Natural killer cell treated with Interleukin-12 subunit alpha and Interleukin-12 subunit beta and Interleukin-15 and Interleukin-18, amount 100 ng/mL, for 72 hours (primary cell): ENCODE results near the gene GPR31. TPM values are rescaled to one million over a fixed set of nuclear protein-coding genes. Genes with fewer than 3 reads are reported as not detected.

ENCODE experiments used
- ATAC-seq, 2 donors: fragments of 150-1000 bp; cut with Tn5 transposase in 1 of 2; sonication (Bioruptor Pico), chemical (Tn5 transposase) in 1 of 2; 2 replicates each; pipeline ENCODE4 v1.10.0; 2021
- DNase-seq: peaks from one replicate; pipeline ENCODE4 v3.0.0; 2022; ENCODE audit warnings: low spot score
- H3K27ac Mint-ChIP-seq, 2 donors: 1 replicate in 1 of 2; 2 replicates in 1 of 2; pipeline ENCODE4 v1.8.0; 2022; ENCODE audit warnings: mixed read lengths in 2 of 2, mild to moderate bottlenecking in 1 of 2, moderate library complexity in 1 of 2
- H3K27me3 Mint-ChIP-seq, 2 donors: 1 replicate in 1 of 2; 2 replicates in 1 of 2; pipeline ENCODE4 v1.8.0; 2022; ENCODE audit warnings: mixed read lengths in 2 of 2
- H3K36me3 Mint-ChIP-seq: one replicate; pipeline ENCODE4 v1.8.0; 2022; ENCODE audit warnings: mixed read lengths
- H3K4me1 Mint-ChIP-seq, 2 donors: 1 replicate in 1 of 2; 2 replicates in 1 of 2; pipeline ENCODE4 v1.8.0; 2022; ENCODE audit warnings: low read depth in 2 of 2, mixed read lengths in 2 of 2, mild to moderate bottlenecking in 1 of 2
- H3K4me3 Mint-ChIP-seq: one replicate; pipeline ENCODE4 v1.8.0; 2022; ENCODE audit warnings: mixed read lengths
- H3K9me3 Mint-ChIP-seq: 2 replicates; pipeline ENCODE4 v1.8.0; 2022; ENCODE audit warnings: mixed read lengths
- total RNA-seq, 2 donors: library from RNA; stranded (reverse); gene quantifications; one replicate each; pipeline ENCODE4 v1.2.3, GENCODE V29; 2022

Gene GPR31
- total RNA-seq, 2 donors from 2014 or later = not detected

DNA sequence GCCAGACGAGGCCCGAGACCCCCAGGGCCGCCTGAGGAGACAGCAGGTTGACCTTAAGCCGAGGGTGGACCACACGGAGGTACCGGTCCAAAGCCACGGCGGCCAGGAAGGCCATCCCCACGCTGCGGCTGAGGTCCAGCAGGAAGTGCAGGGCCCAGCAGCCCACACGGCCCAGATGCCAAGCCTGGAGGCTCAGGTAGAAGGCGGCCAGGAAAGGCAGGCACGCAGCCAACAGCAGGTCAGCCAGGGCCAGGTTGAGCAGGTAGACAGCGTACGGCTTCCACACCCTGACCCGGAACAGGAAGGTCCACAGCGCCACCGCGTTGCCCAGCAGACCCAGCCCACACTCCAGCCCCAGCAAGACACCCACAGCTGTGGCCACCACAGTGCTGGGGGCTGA lies 366 bp downstream of the GPR31 start:
- Mint-ChIP-seq H3K27me3 (peaks cover 0 to 9% of the 10 kb centered on the region in 2 donors), H3K4me1 (peaks cover 4 to 15% of the 10 kb centered on the region in 2 donors), H3K36me3 (no peaks in the 10 kb centered on the region), H3K4me3 (no peak overlapping the region), H3K9me3 (no peaks in the 10 kb centered on the region), H3K27ac (no peak overlapping the region)
- ATAC-seq (peak in 1 of 2 donors; percentile 37), DNase-seq (no peak)

DNA sequence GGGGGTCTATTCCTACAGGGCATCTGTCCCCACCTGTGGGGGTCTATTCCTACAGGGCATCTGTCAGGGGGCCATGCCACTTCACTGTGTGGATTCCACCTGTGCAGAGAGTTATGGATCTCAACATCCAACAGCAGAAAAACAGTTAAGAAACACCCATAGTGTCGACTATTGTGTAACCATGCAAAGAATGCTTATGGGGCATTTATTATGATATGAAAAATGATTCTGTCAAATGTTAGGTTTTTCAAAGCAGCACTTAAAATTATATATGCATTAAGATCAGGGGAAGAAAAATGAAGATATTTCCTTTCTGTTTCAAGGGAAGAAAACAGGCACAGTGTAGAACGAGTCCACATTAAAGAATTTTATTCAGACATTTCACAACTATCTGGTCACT lies 2.9 kb downstream of the GPR31 start:
- Mint-ChIP-seq H3K9me3 (no peaks in the 10 kb centered on the region), H3K4me3 (no peak overlapping the region), H3K27me3 (peaks cover 0 to 8% of the 10 kb centered on the region in 2 donors), H3K36me3 (no peaks in the 10 kb centered on the region), H3K27ac (no peak overlapping the region), H3K4me1 (peaks cover 4 to 28% of the 10 kb centered on the region in 2 donors)
- DNase-seq = no peak
- ATAC-seq = no peak

DNA sequence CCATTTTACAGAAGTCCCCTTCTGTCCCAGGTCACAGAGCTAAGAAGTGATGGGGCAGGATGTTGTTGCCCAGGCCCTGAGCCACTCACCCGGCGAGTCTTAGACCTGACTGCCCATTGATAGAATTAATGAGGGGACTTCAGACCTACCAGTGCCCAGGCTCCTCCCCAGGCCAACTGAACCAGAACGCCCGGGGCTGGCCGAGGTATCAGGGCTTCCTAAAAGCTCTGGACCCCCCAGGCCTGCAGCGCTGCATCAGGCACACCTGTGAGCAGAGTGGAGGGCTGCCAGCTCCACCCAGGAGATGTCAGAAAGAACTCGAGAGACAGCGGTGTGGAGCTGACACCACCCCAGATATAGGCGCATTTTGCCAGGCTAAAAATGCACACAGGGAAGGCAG lies 3.5 kb downstream of the GPR31 start:
- H3K27me3 Mint-ChIP-seq = peaks cover 0 to 8% of the 10 kb centered on the region in 2 donors
- ATAC-seq = no peak
- no peak for DNase-seq
- peaks cover 4 to 28% of the 10 kb centered on the region in 2 donors for H3K4me1 Mint-ChIP-seq
- H3K9me3 Mint-ChIP-seq = no peaks in the 10 kb centered on the region
- no peak overlapping the region for H3K27ac Mint-ChIP-seq
- H3K36me3 Mint-ChIP-seq = no peaks in the 10 kb centered on the region
- no peak overlapping the region for H3K4me3 Mint-ChIP-seq

DNA sequence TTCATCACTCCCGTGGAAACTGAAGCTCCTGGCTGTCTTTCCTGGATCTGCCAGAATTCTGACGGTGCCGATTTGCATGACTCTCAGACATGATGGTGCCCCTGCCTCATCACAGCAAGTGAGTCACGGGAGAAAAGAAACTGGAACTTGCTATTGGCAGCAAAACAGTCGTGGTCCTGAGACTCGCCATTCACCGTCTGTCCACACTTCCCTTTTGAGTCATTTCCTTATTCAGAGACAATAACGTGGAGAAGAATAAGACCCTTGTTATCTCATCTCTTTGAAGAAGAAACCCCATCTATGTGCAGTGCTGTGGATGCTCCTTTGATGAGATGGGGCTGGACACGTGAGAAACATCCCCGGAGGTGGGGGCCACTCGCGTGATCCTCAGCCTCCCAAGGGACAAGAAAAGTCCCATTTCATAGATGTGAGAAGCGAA lies 4.2 kb downstream of the GPR31 start:
- H3K27me3 Mint-ChIP-seq = peaks cover 0 to 8% of the 10 kb centered on the region in 2 donors
- ATAC-seq (peak in 1 of 2 donors; percentile 59), DNase-seq (no peak)
- H3K4me1 Mint-ChIP-seq = peaks cover 4 to 28% of the 10 kb centered on the region in 2 donors
- H3K4me3 Mint-ChIP-seq = peak overlapping the region; percentile 72
- no peaks in the 10 kb centered on the region for H3K36me3 Mint-ChIP-seq
- no peaks in the 10 kb centered on the region for H3K9me3 Mint-ChIP-seq
- H3K27ac Mint-ChIP-seq = peak overlapping the region in 1 of 2 donors; percentile 54

DNA sequence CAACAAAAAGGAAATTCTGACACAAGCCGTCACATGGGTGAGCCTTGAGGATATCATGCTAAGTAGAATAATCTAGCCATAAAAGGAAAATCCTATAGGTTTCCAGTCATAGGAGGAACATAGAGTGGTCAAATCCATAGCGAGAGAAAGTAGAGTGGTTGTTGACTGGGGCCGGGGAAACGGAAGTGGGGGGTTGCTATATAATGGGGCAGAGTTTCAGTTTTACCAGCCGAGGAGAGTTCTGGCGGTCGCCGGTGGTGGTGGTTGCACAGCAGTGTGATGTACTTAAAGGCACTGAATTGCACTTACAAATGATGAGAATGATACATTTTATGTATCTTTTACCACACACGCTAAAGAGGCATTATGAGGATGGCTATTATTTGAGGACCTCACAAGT lies 4.9 kb downstream of the GPR31 start:
- DNase-seq (no peak), ATAC-seq (peak; percentile 44 to 83)
- peak overlapping the region; percentile 72 for H3K4me3 Mint-ChIP-seq
- no peaks in the 10 kb centered on the region for H3K36me3 Mint-ChIP-seq
- H3K4me1 Mint-ChIP-seq = peaks cover 4 to 28% of the 10 kb centered on the region in 2 donors
- H3K9me3 Mint-ChIP-seq = no peaks in the 10 kb centered on the region
- H3K27ac Mint-ChIP-seq = peak overlapping the region in 1 of 2 donors; percentile 54
- H3K27me3 Mint-ChIP-seq = peaks cover 0 to 8% of the 10 kb centered on the region in 2 donors

DNA sequence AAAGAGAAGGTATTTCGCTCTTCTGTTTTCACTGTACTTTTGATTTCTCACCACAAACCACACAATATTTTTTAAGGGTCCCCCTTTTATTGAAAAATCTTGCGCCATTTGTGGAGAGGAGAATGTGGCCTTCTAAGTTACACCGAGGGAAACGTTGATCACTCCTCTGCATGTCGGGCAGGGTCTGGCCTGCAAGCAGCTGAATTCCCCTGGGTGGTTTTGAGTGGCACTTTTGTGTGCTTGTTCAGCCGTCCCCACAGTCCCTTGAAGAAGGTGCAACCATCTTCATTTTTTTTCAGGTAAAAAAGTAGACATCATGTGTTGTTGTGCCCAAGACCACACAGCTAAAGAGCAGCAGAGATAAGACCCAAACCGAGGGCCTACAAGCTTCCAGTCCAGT lies 6.1 kb downstream of the GPR31 start:
- H3K4me1 Mint-ChIP-seq = peaks cover 4 to 28% of the 10 kb centered on the region in 2 donors
- DNase-seq (no peak), ATAC-seq (no peak)
- H3K4me3 Mint-ChIP-seq = peak overlapping the region; percentile 18
- H3K27me3 Mint-ChIP-seq = peaks cover 0 to 10% of the 10 kb centered on the region in 2 donors
- H3K36me3 Mint-ChIP-seq = no peaks in the 10 kb centered on the region
- H3K27ac Mint-ChIP-seq = no peak overlapping the region
- H3K9me3 Mint-ChIP-seq = no peaks in the 10 kb centered on the region

DNA sequence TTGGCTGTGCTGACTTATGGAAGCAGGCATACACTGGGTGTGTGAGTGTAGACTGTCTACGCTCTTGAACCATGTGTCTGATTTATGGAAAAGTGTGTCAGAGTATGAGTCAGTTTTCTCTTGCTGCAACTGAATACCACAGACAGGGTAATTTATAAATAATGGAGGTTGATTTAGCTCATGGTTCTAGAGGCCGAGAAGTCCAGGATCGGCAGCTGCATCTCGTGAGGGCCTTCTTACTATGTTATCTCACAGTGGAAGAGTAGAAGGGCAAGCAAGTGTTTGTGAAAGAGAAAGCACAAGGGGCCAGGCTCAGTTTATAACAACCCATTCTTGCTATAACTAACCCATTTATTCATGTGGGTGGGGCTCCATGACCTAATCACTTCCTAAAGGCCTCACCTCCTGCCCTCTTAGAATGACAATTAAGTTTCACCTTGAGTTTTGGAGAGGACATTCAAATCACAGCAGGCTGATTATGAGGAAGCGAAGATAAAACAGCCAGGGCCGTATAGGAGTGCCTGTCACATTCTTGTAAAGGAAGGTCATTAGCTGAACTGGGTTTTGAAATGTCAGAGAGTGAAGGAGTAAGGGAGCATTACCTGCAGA lies 6.7 kb downstream of the GPR31 start:
- H3K27me3 Mint-ChIP-seq = peaks cover 0 to 14% of the 10 kb centered on the region in 2 donors
- no peak overlapping the region for H3K27ac Mint-ChIP-seq
- ATAC-seq = peak in 1 of 2 donors; percentile 69
- no peak for DNase-seq
- no peaks in the 10 kb centered on the region for H3K36me3 Mint-ChIP-seq
- H3K9me3 Mint-ChIP-seq = no peaks in the 10 kb centered on the region
- peak overlapping the region; percentile 18 for H3K4me3 Mint-ChIP-seq
- peaks cover 4 to 28% of the 10 kb centered on the region in 2 donors for H3K4me1 Mint-ChIP-seq

DNA sequence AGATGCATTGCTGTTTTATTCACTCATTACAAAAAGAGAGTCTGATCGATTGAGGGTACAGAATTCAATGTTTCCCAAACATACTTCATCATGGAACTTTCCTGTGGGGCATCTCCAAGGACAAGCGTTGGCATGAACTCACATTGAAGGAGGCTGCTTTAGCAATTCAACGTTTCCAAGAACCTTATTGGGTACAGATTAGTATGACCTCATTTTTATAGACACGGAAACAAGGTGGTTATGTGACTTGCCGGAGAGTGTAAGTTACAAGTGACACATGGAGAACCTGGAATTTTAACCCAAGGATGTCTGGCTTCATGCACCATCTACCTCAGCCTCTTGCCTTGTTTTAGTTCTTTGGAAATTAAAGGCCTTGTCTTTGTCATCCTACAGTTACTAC lies 8.8 kb downstream of the GPR31 start:
- no peak overlapping the region for H3K4me3 Mint-ChIP-seq
- ATAC-seq = no peak
- no peaks in the 10 kb centered on the region for H3K36me3 Mint-ChIP-seq
- peaks cover 4 to 28% of the 10 kb centered on the region in 2 donors for H3K4me1 Mint-ChIP-seq
- DNase-seq = no peak
- no peaks in the 10 kb centered on the region for H3K9me3 Mint-ChIP-seq
- H3K27me3 Mint-ChIP-seq = peaks cover 10 to 22% of the 10 kb centered on the region in 2 donors
- no peak overlapping the region for H3K27ac Mint-ChIP-seq

DNA sequence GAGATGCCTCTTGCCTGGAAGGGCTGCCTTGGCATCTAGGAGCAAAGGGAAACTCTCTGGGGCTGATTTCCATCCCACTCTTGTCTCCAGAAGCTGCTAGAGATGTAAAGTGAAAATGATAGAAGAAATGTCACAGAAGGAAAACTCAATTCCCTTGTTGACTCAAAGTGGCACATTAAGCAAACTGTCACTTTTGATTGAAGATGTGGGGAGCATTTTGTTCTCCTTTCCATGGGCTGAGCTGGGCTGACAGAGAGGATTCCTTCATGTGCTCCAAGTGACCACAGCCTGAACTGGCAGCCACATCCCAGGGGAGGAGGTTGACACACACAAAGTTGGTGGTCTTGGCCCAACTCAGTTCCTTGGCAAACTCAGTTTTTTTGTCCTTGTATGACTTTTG lies 9.8 kb downstream of the GPR31 start:
- ATAC-seq = no peak
- H3K9me3 Mint-ChIP-seq = no peaks in the 10 kb centered on the region
- no peak overlapping the region for H3K4me3 Mint-ChIP-seq

DNA sequence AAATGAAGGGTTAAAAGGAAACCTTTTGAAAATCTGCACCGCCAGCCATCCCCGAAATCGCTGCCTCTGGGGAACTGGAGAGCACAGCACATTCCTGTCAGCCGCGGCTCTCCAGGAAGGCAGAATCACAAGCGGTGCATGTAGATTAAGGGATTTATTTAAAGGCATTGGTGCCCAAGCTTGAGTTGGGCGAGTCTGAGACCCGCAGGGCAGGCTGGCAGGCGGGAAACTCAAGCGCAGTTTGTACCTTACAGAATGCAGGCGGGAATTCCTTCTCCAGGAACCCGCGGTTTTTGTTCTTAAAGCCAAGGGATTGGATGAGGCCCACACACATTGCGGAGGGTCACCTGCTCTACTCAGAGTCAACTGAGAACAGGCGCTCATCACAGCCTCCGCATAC lies 10.8 kb downstream of the GPR31 start:
- Mint-ChIP-seq H3K4me1 (peaks cover 0 to 11% of the 10 kb centered on the region in 2 donors), H3K4me3 (no peak overlapping the region), H3K36me3 (no peaks in the 10 kb centered on the region), H3K27ac (no peak overlapping the region), H3K9me3 (no peaks in the 10 kb centered on the region), H3K27me3 (peaks cover 11 to 17% of the 10 kb centered on the region in 2 donors)
- no peak for ATAC-seq
- DNase-seq = no peak

More for the DNA sequence above, 9.8 kb downstream of the GPR31 start:
- Mint-ChIP-seq H3K36me3 (no peaks in the 10 kb centered on the region), H3K27me3 (peaks cover 11 to 22% of the 10 kb centered on the region in 2 donors), H3K4me1 (peaks cover 4 to 19% of the 10 kb centered on the region in 2 donors), H3K27ac (no peak overlapping the region)
- DNase-seq = no peak

DNA sequence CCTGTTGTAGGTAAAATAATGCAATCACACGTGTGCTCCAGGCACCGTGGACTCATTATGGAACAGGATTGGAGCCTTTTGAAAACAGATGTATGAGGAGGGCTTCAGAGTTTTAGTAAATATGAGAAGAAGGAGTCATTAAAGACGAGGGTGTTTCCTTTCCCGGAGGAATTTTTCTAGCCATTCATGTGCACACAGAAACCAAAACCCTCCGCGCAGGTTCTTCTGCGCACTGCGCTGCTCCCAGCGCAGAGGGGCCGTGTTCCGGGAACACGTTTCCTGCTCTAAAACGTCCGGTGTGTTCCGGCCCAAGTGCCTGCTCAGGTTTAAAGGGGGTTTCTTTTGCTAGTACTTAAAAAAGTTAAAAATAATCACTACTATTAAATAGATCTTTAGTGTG lies 11.6 kb downstream of the GPR31 start:
- Mint-ChIP-seq H3K27me3 (peaks cover 11 to 17% of the 10 kb centered on the region in 2 donors), H3K27ac (no peak overlapping the region), H3K4me3 (no peak overlapping the region), H3K4me1 (peaks cover 0 to 12% of the 10 kb centered on the region in 2 donors), H3K9me3 (no peaks in the 10 kb centered on the region), H3K36me3 (no peaks in the 10 kb centered on the region)
- ATAC-seq (no peak), DNase-seq (no peak)

DNA sequence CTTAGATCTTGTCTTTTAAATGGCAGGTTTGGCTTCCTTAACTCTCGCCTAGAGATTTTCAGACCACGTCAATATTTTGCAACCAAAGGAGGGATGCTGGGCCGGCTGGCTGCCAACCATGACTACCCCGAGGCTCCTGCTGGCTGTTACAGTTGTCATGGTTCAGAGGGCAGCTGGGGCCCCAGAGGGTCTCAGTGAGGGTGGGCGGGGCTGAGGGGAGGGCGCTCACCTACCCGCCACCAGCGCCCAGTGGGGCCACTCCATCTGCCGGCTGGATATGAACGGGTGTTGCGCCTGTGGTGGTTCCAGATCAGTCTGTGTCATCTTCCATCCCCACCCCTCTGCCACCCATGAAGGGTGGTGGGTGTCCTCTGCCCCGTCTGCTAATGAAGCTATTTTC lies 12.3 kb downstream of the GPR31 start:
- Mint-ChIP-seq H3K27ac (no peak overlapping the region), H3K9me3 (no peaks in the 10 kb centered on the region), H3K36me3 (no peaks in the 10 kb centered on the region), H3K4me3 (no peak overlapping the region), H3K4me1 (peaks cover 5 to 12% of the 10 kb centered on the region in 2 donors), H3K27me3 (peaks cover 11 to 17% of the 10 kb centered on the region in 2 donors)
- ATAC-seq (no peak), DNase-seq (no peak)

DNA sequence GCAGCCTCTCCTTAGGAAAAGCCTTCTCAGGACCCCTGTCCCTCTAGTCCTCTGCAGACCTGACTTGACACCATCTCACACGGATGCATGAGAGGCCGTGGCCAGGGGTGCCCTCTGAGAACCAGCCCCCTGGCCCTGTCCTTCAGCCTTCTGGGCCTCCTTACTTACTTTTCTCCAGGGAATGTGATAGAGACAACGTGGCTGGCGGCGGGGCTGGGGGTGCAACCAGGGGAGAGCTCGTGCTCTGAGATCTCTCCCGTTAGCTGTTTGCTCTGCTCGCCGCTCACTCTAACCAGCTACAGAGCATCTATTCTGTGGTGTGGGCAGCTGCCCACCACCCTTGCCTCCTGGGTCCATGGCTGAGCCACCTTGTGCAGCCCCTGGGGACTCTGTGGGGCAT lies 14.7 kb downstream of the GPR31 start:
- H3K27ac Mint-ChIP-seq = no peak overlapping the region
- peaks cover 7 to 22% of the 10 kb centered on the region in 2 donors for H3K4me1 Mint-ChIP-seq
- H3K36me3 Mint-ChIP-seq = no peaks in the 10 kb centered on the region
- peaks cover 11 to 17% of the 10 kb centered on the region in 2 donors for H3K27me3 Mint-ChIP-seq
- ATAC-seq = no peak
- no peak for DNase-seq
- no peaks in the 10 kb centered on the region for H3K9me3 Mint-ChIP-seq
- no peak overlapping the region for H3K4me3 Mint-ChIP-seq

DNA sequence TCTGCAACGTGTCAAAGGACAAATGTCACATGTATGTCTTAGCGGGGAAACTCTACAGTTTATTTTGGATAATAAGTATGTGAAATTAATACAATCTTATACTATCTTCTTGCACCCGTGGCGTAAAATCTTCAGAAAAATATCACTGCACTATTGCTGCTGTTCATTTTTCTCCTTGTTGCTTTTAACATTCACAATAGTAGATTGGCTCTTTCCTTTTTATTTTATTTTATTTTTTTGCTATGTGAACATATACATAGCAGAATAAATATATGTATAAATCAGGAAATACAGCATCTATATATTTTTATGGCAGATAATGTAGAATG lies 15.4 kb downstream of the GPR31 start:
- peaks cover 7 to 27% of the 10 kb centered on the region in 2 donors for H3K4me1 Mint-ChIP-seq
- H3K36me3 Mint-ChIP-seq = no peaks in the 10 kb centered on the region

More for the DNA sequence above, 15.4 kb downstream of the GPR31 start:
- Mint-ChIP-seq H3K27ac (no peak overlapping the region), H3K9me3 (no peaks in the 10 kb centered on the region), H3K27me3 (peaks cover 11 to 21% of the 10 kb centered on the region in 2 donors), H3K4me3 (no peak overlapping the region)
- DNase-seq (no peak), ATAC-seq (no peak)
